Loucy (cell line): Measurements from ENCODE around the gene STX11.

ENCODE experiments used
- EZH2phosphoT487 ChIP-seq: fragments of 200-600 bp; IDR thresholded peaks from 2 replicates; pipeline ENCODE4 v1.6.1; 2018; ENCODE audit warnings: antibody characterized with exemption, mild to moderate bottlenecking, moderate library complexity, borderline replicate concordance
- TF ChIP-seq, protein P1 (sequence below): fragments of 200-600 bp; sonication (generic); conservative IDR thresholded peaks from 2 replicates; pipeline ENCODE4 v1.5.1; 2014; ENCODE audit warnings: mild to moderate bottlenecking, antibody characterized with exemption, low read length

DNA sequence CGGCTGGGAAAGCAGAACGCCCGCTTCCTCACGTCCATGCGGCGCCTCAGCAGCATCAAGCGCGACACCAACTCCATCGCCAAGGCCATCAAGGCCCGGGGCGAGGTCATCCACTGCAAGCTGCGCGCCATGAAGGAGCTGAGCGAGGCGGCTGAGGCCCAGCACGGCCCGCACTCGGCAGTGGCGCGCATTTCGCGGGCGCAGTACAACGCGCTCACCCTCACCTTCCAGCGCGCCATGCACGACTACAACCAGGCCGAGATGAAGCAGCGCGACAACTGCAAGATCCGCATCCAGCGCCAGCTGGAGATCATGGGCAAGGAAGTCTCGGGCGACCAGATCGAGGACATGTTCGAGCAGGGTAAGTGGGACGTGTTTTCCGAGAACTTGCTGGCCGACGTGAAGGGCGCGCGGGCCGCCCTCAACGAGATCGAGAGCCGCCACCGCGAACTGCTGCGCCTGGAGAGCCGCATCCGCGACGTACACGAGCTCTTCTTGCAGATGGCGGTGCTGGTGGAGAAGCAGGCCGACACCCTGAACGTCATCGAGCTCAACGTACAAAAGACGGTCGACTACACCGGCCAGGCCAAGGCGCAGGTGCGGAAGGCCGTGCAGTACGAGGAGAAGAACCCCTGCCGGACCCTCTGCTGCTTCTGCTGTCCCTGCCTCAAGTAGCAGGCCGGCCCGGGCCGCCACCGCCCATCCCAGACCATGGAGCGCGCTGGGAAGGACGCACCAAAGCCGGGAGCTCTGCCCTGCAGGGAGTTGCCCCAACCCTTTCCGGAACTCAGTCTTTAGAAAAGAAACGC, 36.7 kb downstream of the STX11 start:
- TF ChIP-seq, protein P1, sequence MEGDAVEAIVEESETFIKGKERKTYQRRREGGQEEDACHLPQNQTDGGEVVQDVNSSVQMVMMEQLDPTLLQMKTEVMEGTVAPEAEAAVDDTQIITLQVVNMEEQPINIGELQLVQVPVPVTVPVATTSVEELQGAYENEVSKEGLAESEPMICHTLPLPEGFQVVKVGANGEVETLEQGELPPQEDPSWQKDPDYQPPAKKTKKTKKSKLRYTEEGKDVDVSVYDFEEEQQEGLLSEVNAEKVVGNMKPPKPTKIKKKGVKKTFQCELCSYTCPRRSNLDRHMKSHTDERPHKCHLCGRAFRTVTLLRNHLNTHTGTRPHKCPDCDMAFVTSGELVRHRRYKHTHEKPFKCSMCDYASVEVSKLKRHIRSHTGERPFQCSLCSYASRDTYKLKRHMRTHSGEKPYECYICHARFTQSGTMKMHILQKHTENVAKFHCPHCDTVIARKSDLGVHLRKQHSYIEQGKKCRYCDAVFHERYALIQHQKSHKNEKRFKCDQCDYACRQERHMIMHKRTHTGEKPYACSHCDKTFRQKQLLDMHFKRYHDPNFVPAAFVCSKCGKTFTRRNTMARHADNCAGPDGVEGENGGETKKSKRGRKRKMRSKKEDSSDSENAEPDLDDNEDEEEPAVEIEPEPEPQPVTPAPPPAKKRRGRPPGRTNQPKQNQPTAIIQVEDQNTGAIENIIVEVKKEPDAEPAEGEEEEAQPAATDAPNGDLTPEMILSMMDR, result no peak
- TF ChIP-seq EZH2phosphoT487, result no peak
